Astrocyte of the cerebellum (primary cell): ENCODE results near the gene PHF21B.

ENCODE experiments used
- DNase-seq: peaks from one replicate; pipeline ENCODE4 v3.0.0-alpha.2; 2011; ENCODE audit warnings: low read depth
- H3K4me3 ChIP-seq: 2 replicates; pipeline ENCODE4 v1.5.1; 2011; ENCODE audit warnings: mild to moderate bottlenecking, low read depth, low read length, moderate library complexity
- CTCF ChIP-seq: IDR thresholded peaks from 2 replicates; pipeline ENCODE4 v1.5.1; 2012; ENCODE audit warnings: low read length, low read depth, moderate library complexity, mild to moderate bottlenecking; ENCODE audit errors: missing control alignments
- in situ Hi-C: cut with HindIII; loops from 2 replicates; pipeline ENCODE4 v1.10.0; 2017; ENCODE audit warnings: low sequenced_read_pairs

PHF21B gene

GRCh38 chr22:44890416-44891292 is 119.2 kb downstream of the PHF21B start:
- H3K4me3 ChIP-seq, result no peak overlapping the region
- no peak for DNase-seq
- no peak for TF ChIP-seq CTCF
- in situ Hi-C loops, result no loop called here

GRCh38 chr22:44889255-44889878 is 120.4 kb downstream of the PHF21B start:
- in situ Hi-C loops, result no loop called here
- TF ChIP-seq CTCF, result no peak
- H3K4me3 ChIP-seq, result no peak overlapping the region
- DNase-seq, result no peak

DNA sequence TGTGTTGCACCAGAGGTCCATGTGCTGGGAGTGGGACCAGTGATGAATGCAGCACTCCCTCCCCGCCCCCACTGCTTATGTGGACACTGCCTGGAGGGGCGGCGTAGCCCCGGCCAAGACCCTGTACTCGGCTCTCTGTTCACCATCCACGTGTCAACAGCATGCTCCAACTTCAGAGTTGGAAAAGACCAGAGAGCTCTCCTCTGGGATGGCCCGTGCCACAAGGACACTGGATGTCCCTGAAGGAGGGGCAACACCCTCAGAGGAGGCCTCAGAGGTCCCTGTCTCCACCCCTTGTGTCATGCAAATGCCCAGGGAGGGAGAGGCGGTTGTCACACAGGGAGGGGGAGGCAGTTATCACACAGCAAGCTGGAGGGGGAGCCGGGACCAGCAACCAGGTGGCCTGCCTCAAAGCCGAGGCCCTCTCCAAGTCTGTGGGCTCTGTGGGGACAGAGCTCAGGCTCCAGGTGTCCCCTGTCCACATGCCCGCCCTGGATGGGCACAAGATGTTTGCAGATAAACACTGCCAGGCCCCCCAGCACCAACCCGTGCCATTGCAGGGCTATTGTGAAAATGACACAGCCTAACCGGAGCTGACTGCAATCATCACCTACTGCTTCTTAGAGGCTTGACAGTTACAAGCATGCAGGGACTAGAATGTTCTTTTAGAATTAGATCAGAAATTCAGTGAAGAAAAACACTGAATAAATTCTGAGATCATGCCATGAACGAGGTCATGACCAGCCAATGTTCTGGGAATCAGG is 121.1 kb downstream of the PHF21B start:
- in situ Hi-C loops, result no loop called here
- H3K4me3 ChIP-seq, result no peak overlapping the region
- no peak for DNase-seq
- TF ChIP-seq CTCF, result no peak

- no peak for DNase-seq
- no peak for TF ChIP-seq CTCF
- in situ Hi-C loops, result no loop called here
- H3K4me3 ChIP-seq, result no peak overlapping the region
Observed at GRCh38 chr22:44887941-44888366, 121.9 kb downstream of the PHF21B start.

DNA sequence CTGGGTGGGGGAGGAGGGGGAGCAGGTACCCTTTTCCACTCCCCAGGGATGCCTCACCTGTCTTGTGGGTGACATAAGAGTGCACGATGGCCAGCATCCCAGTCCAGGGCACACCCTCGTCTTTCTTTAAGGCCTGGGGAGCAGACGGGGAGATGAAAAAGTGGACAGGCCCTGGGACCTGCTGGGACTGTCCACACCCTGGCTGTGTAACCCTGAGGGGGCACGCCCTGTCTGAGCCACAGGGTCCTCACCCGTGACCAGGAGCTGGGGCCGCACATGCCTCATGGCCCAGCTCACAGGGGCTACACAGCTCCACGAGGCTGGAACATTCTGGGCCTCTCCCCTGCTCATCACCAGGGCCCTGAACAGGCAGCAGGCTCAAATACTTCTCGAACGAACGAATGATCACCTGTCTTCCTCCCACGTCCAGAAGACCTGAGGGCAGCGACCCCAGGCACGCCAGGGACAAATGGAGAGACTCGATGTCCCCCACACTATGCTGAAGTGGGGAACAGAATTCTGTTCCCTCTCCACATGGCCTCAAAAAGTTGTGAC is 123.9 kb downstream of the PHF21B start:
- no peak for TF ChIP-seq CTCF
- H3K4me3 ChIP-seq, result no peak overlapping the region
- in situ Hi-C loops, result no loop called here
- no peak for DNase-seq
